ENCODE data around the gene DIAPH1. TPM values are rescaled to one million over a fixed set of nuclear protein-coding genes. Genes with fewer than 3 reads are reported as not detected.

Gene DIAPH1
- total RNA-seq, 3 donors from 2014 or later, result 58.8 to 64.8 (median 63.6) TPM

Other genes with a start within 250 kb of the DIAPH1 start
- 10 to 100 TPM in 1 of 3 donors, 1 to 10 TPM in 2; 5.3 to 10.2 (median 8.6) TPM for gene PCDHGB3, start 248.8 kb downstream of the DIAPH1 start, total RNA-seq
- gene PCDHGA6, start 245.1 kb downstream of the DIAPH1 start, total RNA-seq, result 1 to 10 TPM; 4.0 to 8.5 (median 8.3) TPM
- 10 to 100 TPM in 1 of 3 donors, 1 to 10 TPM in 2; 3.7 to 10.8 (median 10.0) TPM for gene PCDHGA7, start 236.3 kb downstream of the DIAPH1 start, total RNA-seq
- 10 to 100 TPM in 1 of 3 donors, 1 to 10 TPM in 2; 5.3 to 10.5 (median 8.9) TPM for gene PCDHGB4, start 231.3 kb downstream of the DIAPH1 start, total RNA-seq
- 1 to 10 TPM; 2.6 to 7.2 (median 6.0) TPM for gene PCDHGA8, start 226.4 kb downstream of the DIAPH1 start, total RNA-seq
- 10 to 100 TPM in 2 of 3 donors, 1 to 10 TPM in 1; 7.5 to 20.6 (median 19.8) TPM for gene PCDHGB5, start 221.1 kb downstream of the DIAPH1 start, total RNA-seq
- 10 to 100 TPM in 2 of 3 donors, 1 to 10 TPM in 1; 7.8 to 16.7 (median 13.8) TPM for gene PCDHGA9, start 216.2 kb downstream of the DIAPH1 start, total RNA-seq
- gene PCDHGB6, start 211.0 kb downstream of the DIAPH1 start, total RNA-seq, result 10 to 100 TPM in 2 of 3 donors, 1 to 10 TPM in 1; 8.8 to 12.8 (median 10.8) TPM
- 10 to 100 TPM in 2 of 3 donors, 1 to 10 TPM in 1; 7.2 to 10.7 (median 10.5) TPM for gene PCDHGA10, start 206.0 kb downstream of the DIAPH1 start, total RNA-seq
- gene PCDHGB7, start 201.3 kb downstream of the DIAPH1 start, total RNA-seq, result 10 to 100 TPM; 15.4 to 21.3 (median 16.0) TPM
- gene PCDHGA11, start 197.9 kb downstream of the DIAPH1 start, total RNA-seq, result 1 to 10 TPM; 5.0 to 9.8 (median 9.7) TPM
- gene PCDHGA12, start 188.5 kb downstream of the DIAPH1 start, total RNA-seq, result 10 to 100 TPM in 2 of 3 donors, 1 to 10 TPM in 1; 9.8 to 12.0 (median 11.1) TPM
- gene PCDHGC3, start 143.0 kb downstream of the DIAPH1 start, total RNA-seq, result 10 to 100 TPM; 29.6 to 41.6 (median 35.1) TPM
- 1 to 10 TPM; 2.6 to 6.2 (median 6.0) TPM for gene PCDHGC4, start 134.0 kb downstream of the DIAPH1 start, total RNA-seq
- 1 to 10 TPM; 2.1 to 3.5 (median 3.3) TPM for gene PCDHGC5, start 129.9 kb downstream of the DIAPH1 start, total RNA-seq
- gene HDAC3, start 17.8 kb upstream of the DIAPH1 start, total RNA-seq, result 10 to 100 TPM; 50.2 to 52.5 (median 52.1) TPM
- gene RELL2, start 18.0 kb upstream of the DIAPH1 start, total RNA-seq, result 1 to 10 TPM; 1.3 to 4.3 (median 4.0) TPM
- gene FCHSD1, start 32.4 kb upstream of the DIAPH1 start, total RNA-seq, result 10 to 100 TPM; 18.1 to 32.1 (median 24.3) TPM
- gene ARAP3, start 63.2 kb upstream of the DIAPH1 start, total RNA-seq, result 10 to 100 TPM in 1 of 3 donors, 1 to 10 TPM in 2; 2.6 to 12.1 (median 5.9) TPM

All from breast epithelium (tissue), 3 donors.